Body of pancreas (tissue), 4 donors: ENCODE measurements around the gene RNF166.

Source experiments
- POLR2A ChIP-seq, 3 donors: fragments of 450-650 bp; IDR thresholded peaks; one replicate each; pipeline ENCODE4 v1.6.1; 2016; ENCODE audit warnings: antibody characterized with exemption in 3 of 3, mild to moderate bottlenecking in 2 of 3
- TF ChIP-seq, protein P1 (sequence below), 7 experiments: fragments of 450-650 bp in 4 of 7; fragments of 200-600 bp in 3 of 7; sonication (generic) in 3 of 7; IDR thresholded peaks; one replicate each; pipeline ENCODE4 v1.5.1; 2016 to 2019; ENCODE audit warnings: antibody characterized with exemption in 7 of 7

DNA sequence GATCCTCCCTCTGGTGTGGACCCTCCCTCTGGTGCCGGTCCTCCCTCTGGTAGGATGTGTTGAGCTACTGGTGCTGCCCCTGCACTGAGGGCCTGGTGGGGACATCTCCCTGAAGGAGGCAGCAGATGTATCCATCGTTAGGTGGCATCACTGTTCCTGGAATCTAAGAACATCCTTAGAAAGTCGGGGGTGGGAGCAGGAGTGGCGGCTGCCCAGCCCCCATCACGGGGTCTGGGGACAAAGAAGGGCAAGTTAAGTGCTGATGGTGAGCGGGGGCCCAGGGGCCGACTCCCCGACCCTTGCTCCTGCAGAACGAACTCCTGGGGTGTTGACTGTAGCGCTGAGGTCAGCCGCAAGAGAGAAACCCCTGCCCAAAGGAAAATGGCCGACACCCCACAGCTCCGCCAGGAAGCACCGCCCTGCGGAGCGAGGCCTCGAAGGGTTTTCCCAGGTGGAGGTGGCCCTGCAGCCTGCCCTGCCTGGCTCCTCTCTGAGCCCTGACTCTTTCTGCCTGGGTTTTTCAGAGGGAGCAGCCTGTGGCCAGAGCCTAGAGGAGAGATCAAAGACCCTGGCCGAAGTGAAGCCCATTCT is 5.6 kb upstream of the RNF166 start:
- no peak for TF ChIP-seq POLR2A (IDR thresholded peaks at IDR 0.05)
- TF ChIP-seq, protein P1, sequence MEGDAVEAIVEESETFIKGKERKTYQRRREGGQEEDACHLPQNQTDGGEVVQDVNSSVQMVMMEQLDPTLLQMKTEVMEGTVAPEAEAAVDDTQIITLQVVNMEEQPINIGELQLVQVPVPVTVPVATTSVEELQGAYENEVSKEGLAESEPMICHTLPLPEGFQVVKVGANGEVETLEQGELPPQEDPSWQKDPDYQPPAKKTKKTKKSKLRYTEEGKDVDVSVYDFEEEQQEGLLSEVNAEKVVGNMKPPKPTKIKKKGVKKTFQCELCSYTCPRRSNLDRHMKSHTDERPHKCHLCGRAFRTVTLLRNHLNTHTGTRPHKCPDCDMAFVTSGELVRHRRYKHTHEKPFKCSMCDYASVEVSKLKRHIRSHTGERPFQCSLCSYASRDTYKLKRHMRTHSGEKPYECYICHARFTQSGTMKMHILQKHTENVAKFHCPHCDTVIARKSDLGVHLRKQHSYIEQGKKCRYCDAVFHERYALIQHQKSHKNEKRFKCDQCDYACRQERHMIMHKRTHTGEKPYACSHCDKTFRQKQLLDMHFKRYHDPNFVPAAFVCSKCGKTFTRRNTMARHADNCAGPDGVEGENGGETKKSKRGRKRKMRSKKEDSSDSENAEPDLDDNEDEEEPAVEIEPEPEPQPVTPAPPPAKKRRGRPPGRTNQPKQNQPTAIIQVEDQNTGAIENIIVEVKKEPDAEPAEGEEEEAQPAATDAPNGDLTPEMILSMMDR (IDR thresholded peaks at IDR 0.05), result no peak
